SU-DHL-6 (cell line): Measurements from ENCODE around the gene ATG2A.
A peak's percentile ranks its signal among the peaks of the same experiment; 100 is the strongest.

Experiments used
- H2AFZ ChIP-seq: fragments of 200-600 bp; sonication (generic); 2 replicates; pipeline ENCODE4 v1.6.1; 2014; ENCODE audit warnings: low read depth, mild to moderate bottlenecking, moderate library complexity, mixed read lengths, antibody characterized with exemption, low read length; ENCODE audit not compliant: severe bottlenecking
- H3F3A ChIP-seq: fragments of 200-600 bp; shearing (Covaris generic); 2 replicates; pipeline ENCODE4 v1.6.0; 2016; ENCODE audit warnings: antibody characterized with exemption, mild to moderate bottlenecking; ENCODE audit not compliant: insufficient read depth
- H3K27ac ChIP-seq: fragments of 200-600 bp; sonication (generic); 2 replicates; pipeline ENCODE4 v1.5.1; 2016; ENCODE audit warnings: low read depth, mild to moderate bottlenecking, low read length, moderate library complexity, mixed read lengths
- H3K27me3 ChIP-seq: fragments of 200-600 bp; sonication (generic), shearing (Covaris generic); 2 replicates; pipeline ENCODE4 v1.6.0; 2014; ENCODE audit warnings: mild to moderate bottlenecking, low read length
- H3K36me3 ChIP-seq: fragments of 200-600 bp; sonication (generic); 2 replicates; pipeline ENCODE4 v1.6.1; 2014; ENCODE audit warnings: mild to moderate bottlenecking, low read length, mixed read lengths
- H3K4me2 ChIP-seq: fragments of 300-600, 200-600 bp; shearing (Covaris generic), sonication (generic); 2 replicates; pipeline ENCODE4 v1.6.0; 2014; ENCODE audit warnings: low read length, low read depth, mild to moderate bottlenecking; ENCODE audit not compliant: poor library complexity, severe bottlenecking
- H3K4me3 ChIP-seq: fragments of 200-600 bp; sonication (generic); 2 replicates; pipeline ENCODE4 v1.5.1; 2014; ENCODE audit warnings: antibody characterized with exemption, low read length, mild to moderate bottlenecking, mixed read lengths; ENCODE audit not compliant: insufficient read depth, poor library complexity, severe bottlenecking
- H3K79me2 ChIP-seq: fragments of 200-600 bp; sonication (generic); 2 replicates; pipeline ENCODE4 v1.6.1; 2014; ENCODE audit warnings: mild to moderate bottlenecking, low read length, moderate library complexity; ENCODE audit not compliant: insufficient read depth
- H3K9ac ChIP-seq: fragments of 200-600 bp; sonication (generic); 2 replicates; pipeline ENCODE4 v1.7.0; 2014; ENCODE audit warnings: mild to moderate bottlenecking, low read length
- H3K9me2 ChIP-seq: fragments of 200-600 bp; sonication (generic); replicated peaks from 2 replicates; pipeline ENCODE4 v1.6.1; 2014; ENCODE audit warnings: low read length; ENCODE audit not compliant: insufficient read depth
- H3K9me3 ChIP-seq: fragments of 200-600 bp; sonication (generic); 2 replicates; pipeline ENCODE4 v1.6.1; 2014; ENCODE audit warnings: low read length, mixed read lengths; ENCODE audit not compliant: insufficient read depth
- H4K20me1 ChIP-seq: fragments of 200-600 bp; sonication (generic); 2 replicates; pipeline ENCODE4 v1.6.1; 2014; ENCODE audit warnings: low read depth, mild to moderate bottlenecking, antibody characterized with exemption, low read length, moderate library complexity, mixed read lengths
- EZH2phosphoT487 ChIP-seq: fragments of 200-600 bp; sonication (generic), shearing (Covaris generic); conservative IDR thresholded peaks from 2 replicates; pipeline ENCODE4 v1.6.1; 2018; ENCODE audit warnings: mild to moderate bottlenecking, antibody characterized with exemption, low read length, moderate library complexity, mixed read lengths
- TF ChIP-seq, protein P1 (sequence below): fragments of 200-600 bp; sonication (generic); IDR thresholded peaks from one replicate; pipeline ENCODE4 v1.5.1; 2017; ENCODE audit warnings: antibody characterized with exemption, mild to moderate bottlenecking, low read length, moderate library complexity; ENCODE audit not compliant: insufficient read depth, poor library complexity, severe bottlenecking

Gene ATG2A

DNA sequence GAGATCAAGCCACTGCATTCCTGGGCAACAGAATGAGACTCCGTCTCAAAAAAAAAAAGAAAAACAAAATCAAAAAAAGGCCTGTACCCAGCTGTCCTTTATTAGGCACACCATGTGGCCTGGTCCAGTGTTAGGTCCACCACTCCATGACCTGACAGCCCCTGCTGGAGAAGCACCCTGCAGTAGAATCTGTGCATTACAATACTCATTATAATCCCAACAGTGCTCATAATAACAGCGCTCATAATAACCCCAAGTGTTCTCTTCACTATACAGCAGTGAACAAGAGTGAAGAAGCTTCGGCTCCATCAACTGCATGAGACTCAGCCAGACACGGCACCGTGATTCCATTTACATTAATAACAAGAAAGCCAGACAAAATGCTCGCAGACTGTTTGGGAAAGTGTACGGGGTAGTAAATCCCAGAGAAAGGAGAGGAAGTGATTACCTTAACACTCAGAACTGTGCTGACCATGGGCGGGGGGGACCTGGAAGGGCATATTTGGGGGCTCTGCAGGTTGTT lies 29.7 kb downstream of the ATG2A start:
- Histone ChIP-seq H3K4me3 (peak overlapping the region; percentile 13), H3K27me3 (no peaks in the 10 kb centered on the region), H3K27ac (peak overlapping the region; percentile 62), H3K9ac (peak overlapping the region; percentile 58), H3K9me3 (no peaks in the 10 kb centered on the region), H4K20me1 (no peaks in the 10 kb centered on the region), H2AFZ (peak overlapping the region; percentile 65), H3K36me3 (no peaks in the 10 kb centered on the region), H3K9me2 (no peaks in the 10 kb centered on the region), H3F3A (peaks cover 5% of the 10 kb centered on the region; the same call in 1 of the 2 replicates), H3K4me2 (peak overlapping the region; percentile 57), H3K79me2 (no peaks in the 10 kb centered on the region)
- no peak for TF ChIP-seq EZH2phosphoT487
- TF ChIP-seq, protein P1, sequence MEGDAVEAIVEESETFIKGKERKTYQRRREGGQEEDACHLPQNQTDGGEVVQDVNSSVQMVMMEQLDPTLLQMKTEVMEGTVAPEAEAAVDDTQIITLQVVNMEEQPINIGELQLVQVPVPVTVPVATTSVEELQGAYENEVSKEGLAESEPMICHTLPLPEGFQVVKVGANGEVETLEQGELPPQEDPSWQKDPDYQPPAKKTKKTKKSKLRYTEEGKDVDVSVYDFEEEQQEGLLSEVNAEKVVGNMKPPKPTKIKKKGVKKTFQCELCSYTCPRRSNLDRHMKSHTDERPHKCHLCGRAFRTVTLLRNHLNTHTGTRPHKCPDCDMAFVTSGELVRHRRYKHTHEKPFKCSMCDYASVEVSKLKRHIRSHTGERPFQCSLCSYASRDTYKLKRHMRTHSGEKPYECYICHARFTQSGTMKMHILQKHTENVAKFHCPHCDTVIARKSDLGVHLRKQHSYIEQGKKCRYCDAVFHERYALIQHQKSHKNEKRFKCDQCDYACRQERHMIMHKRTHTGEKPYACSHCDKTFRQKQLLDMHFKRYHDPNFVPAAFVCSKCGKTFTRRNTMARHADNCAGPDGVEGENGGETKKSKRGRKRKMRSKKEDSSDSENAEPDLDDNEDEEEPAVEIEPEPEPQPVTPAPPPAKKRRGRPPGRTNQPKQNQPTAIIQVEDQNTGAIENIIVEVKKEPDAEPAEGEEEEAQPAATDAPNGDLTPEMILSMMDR, result no peak

- H3K4me2 ChIP-seq, result no peak overlapping the region
- H3K9me2 ChIP-seq, result no peaks in the 10 kb centered on the region
- no peak overlapping the region for H3K9ac ChIP-seq
- no peaks in the 10 kb centered on the region for H3K27me3 ChIP-seq
- H3K27ac ChIP-seq, result no peak overlapping the region
- no peaks in the 10 kb centered on the region for H3K79me2 ChIP-seq
- H4K20me1 ChIP-seq, result no peaks in the 10 kb centered on the region
- H3F3A ChIP-seq, result peaks cover 8% of the 10 kb centered on the region; the same call in 1 of the 2 replicates
- no peak overlapping the region for H3K4me3 ChIP-seq
- no peaks in the 10 kb centered on the region for H3K36me3 ChIP-seq
- H3K9me3 ChIP-seq, result no peaks in the 10 kb centered on the region
- H2AFZ ChIP-seq, result no peak overlapping the region
- TF ChIP-seq EZH2phosphoT487, result no peak
- TF ChIP-seq, protein P1, result no peak
Observed at GRCh38 chr11:64885367-64886286, 31.4 kb downstream of the ATG2A start.

- H3K27ac ChIP-seq, result peak overlapping the region; percentile 67
- H3K4me2 ChIP-seq, result peak overlapping the region; percentile 19
- no peak overlapping the region for H3K4me3 ChIP-seq
- H3K9ac ChIP-seq, result peak overlapping the region; percentile 37
- H3F3A ChIP-seq, result peaks cover 21% of the 10 kb centered on the region; the same call in 1 of the 2 replicates
- no peaks in the 10 kb centered on the region for H3K9me3 ChIP-seq
- H3K9me2 ChIP-seq, result no peaks in the 10 kb centered on the region
- TF ChIP-seq, protein P1, result no peak
- TF ChIP-seq EZH2phosphoT487, result no peak
- H3K36me3 ChIP-seq, result no peaks in the 10 kb centered on the region
- peak overlapping the region; percentile 10 for H2AFZ ChIP-seq
- no peaks in the 10 kb centered on the region for H3K79me2 ChIP-seq
- no peaks in the 10 kb centered on the region for H4K20me1 ChIP-seq
- no peaks in the 10 kb centered on the region for H3K27me3 ChIP-seq
Observed at GRCh38 chr11:64884019-64884418, 33.0 kb downstream of the ATG2A start.
